Limb (tissue), 2 donors: ENCODE measurements around the gene HOXC13.

Experiments
- DNase-seq, 2 donors: peaks; one replicate each; pipeline ENCODE4 v3.0.0-alpha.2; 2016; ENCODE audit errors: extremely low spot score in 2 of 2

HOXC13 gene

GRCh38 chr12:53970451-53970850 is 31.8 kb downstream of the HOXC13 start:
- no peak for DNase-seq

DNA sequence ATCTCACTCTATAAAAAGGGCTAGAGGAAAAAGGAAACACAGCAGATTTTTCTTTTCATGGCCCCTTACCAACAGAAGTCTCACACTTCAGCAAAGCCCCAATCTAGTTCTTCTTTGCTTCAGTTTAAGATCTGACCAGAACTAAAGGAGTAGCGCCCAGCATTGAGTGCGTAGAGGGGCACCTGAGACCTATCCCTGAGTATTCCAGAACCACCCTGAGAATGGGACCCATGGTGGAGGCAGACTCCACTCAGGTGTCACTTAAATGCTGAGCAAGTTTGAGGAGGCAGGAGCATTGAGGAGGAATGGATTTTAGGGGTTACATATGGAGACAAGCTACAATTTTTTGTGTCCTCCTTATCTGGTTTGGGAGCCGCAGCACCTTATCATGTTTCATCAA is 32.5 kb downstream of the HOXC13 start:
- no peak for DNase-seq

GRCh38 chr12:53971686-53972085 is 33.1 kb downstream of the HOXC13 start:
- DNase-seq: no peak

DNA sequence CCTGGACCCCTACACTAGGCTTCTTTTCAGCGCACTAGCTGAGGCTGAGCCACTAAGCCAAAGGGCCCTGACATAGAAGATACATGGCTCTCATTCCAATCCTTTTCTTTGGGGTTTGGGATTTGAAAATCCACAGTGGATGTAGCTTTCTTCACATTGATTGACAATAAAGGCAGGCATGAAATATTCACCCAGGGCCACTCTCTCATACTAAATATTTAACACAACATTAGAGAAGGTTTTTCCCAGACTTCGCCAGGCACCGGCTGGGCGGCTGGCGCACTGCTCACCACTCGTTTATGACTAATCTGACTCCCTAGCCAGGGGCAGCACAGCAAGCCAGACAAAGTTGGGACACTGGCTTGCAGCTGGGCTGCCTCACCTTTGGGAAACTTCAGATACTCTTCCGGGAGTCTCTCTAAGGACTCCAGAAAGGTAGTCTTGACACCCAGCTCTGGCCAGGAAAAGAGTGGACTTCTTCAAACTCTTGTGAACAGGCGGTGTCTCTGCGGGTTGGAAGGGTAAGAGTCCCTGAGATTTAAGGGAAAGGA is 33.6 kb downstream of the HOXC13 start:
- no peak for DNase-seq

GRCh38 chr12:53972722-53973235 is 34.1 kb downstream of the HOXC13 start, which contains the start of gene HOXC11:
TSS of gene HOXC11 (plus strand) at chr12:53973126. CDS start at chr12:53973242, 116 bp downstream.
- DNase-seq: no peak

GRCh38 chr12:53973236-53974042 is 34.8 kb downstream of the HOXC13 start:
- no peak for DNase-seq

- DNase-seq: no peak
These were observed 35.7 kb downstream of the HOXC13 start, which contains the start of gene HOTAIR for GRCh38 chr12:53974084-53975063. TSS of gene HOTAIR (minus strand) at chr12:53974954.

GRCh38 chr12:53975064-53975471 is 36.4 kb downstream of the HOXC13 start:
- no peak for DNase-seq

GRCh38 chr12:53975479-53976152 is 37.0 kb downstream of the HOXC13 start:
- DNase-seq: no peak

- DNase-seq: peak in 1 of 2 donors; percentile 77
These were observed 37.7 kb downstream of the HOXC13 start for GRCh38 chr12:53976172-53976822.

GRCh38 chr12:53976823-53977595 is 38.4 kb downstream of the HOXC13 start:
- DNase-seq: no peak

GRCh38 chr12:53977596-53978445 is 39.2 kb downstream of the HOXC13 start:
- DNase-seq: no peak

DNA sequence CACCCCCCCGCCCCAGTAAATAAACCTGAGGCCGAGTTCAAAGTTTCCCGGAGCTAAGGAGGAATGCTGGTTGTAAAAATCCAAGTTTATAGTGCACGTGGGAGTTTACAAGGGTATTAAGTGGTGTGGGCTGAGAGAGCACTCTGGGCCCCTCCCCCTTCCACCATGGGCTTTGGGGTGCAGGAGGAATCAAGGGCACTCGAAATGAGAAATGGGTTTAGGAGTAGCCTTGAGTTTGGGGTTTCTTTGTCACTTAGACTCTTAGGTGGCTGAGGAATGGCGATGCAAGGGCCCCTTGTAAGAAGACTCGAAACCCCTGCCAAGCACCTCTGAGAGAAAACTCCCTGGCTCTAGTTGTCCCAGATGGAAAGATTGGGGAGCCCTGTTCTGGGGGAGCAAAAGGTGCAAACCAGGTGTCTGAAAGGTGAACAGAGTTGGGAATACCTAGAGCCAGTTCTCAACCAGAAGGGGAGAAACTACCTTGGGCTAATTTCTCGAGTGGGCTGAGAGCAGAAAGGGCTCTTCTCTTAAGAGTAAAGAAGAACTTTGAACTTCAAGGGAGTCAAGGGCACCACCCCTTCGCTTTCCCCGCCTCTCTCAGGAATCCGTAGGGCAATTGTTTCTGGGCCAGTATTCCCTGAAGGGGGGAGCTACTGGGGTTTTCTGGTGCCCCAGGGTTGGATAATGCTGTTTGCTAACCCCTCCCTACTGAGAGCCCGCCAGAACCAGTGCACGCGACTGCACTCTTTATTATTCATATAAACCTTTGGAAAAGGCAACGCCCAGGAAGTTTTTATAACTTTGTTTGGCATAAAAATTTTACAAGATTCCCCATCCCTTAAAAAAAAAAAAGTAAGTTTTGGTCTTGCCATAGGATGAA is 40.1 kb downstream of the HOXC13 start:
- no peak for DNase-seq

GRCh38 chr12:53980104-53980801 is 41.6 kb downstream of the HOXC13 start:
- no peak for DNase-seq

- DNase-seq: no peak
These were observed 42.3 kb downstream of the HOXC13 start for GRCh38 chr12:53980802-53981496.
